Measurements from ENCODE around the gene SNX32.
"Not testable (repeated sequence)": the region's sequence is repeated elsewhere in the genome, so short reads cannot be mapped to it uniquely, and the experiment has no call there.

Gene SNX32

DNA sequence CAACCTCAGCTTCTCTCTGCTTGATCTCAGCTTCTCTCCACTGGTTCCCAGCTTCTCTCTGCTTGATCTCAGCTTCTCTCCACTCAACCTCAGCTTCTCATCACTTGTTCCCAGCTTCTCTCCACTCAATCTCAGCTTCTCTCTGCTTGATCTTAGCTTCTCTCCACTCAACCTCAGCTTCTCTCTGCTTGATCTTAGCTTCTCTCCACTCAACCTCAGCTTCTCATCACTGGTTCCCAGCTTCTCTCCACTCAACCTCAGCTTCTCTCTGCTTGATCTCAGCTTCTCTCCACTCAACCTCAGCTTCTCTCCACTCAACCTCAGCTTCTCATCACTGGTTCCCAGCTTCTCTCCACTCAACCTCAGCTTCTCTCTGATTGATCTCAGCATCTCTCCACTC is 1.5 kb upstream of the SNX32 start:
- DNase-seq: not testable (repeated sequence)

DNA sequence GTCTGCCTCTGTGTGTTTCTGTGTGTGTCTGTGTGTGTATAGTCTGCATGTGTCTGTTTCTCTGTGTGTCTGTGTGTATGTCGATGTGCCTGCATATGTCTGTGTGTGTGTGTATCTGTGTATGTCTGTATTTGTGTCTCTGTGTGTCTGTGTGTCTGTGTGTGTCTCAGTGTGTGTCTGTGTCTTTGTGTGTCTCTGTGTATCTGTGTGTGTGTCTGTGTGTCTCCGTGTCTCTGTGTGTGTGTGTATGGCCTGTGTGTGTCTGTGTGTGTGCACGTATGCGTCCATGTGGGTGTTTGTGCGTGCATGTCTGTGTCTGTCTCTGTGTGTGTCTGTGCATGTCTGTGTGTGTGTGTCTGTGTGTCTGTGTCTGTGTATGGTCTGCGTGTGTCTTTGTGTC is 439 bp downstream of the SNX32 start:
- DNase-seq: no peak

DNA sequence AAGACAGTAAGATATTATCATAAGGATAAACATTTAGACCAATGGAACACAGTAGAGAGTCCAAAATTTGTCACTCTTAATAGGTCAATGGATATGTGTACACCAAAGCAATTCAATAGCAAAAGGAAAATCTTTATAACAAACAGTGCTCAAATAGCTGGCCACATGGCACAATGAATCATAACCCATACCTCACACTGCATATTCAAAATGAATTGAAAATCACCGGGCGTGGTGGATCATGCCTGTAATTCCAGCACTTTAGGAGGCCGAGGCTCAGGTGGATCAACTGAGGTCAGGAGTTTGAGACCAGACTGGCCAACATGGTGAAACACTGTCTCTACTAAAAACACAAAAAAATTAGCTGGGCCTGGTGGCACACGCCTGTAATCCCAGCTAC is 8.4 kb downstream of the SNX32 start:
- no peak for DNase-seq

DNA sequence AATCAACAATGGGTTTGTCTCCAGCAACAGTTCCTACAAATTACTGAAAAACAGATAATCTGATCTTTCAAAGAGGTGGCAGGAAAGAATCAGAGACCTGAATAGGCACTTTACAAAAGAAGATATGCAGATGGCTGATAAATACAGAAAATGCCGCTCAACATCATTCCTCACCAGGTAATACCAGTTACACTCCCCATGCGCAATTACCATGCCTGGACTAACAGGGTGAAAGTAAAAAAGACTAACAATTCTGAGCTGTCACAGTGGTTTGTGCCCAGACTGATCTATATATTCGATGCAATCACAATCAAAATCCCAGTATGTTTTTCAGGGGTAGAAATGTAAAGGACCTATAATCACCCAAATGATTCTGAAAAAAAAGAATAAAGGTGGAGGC is 10.0 kb downstream of the SNX32 start:
- DNase-seq: no peak

DNA sequence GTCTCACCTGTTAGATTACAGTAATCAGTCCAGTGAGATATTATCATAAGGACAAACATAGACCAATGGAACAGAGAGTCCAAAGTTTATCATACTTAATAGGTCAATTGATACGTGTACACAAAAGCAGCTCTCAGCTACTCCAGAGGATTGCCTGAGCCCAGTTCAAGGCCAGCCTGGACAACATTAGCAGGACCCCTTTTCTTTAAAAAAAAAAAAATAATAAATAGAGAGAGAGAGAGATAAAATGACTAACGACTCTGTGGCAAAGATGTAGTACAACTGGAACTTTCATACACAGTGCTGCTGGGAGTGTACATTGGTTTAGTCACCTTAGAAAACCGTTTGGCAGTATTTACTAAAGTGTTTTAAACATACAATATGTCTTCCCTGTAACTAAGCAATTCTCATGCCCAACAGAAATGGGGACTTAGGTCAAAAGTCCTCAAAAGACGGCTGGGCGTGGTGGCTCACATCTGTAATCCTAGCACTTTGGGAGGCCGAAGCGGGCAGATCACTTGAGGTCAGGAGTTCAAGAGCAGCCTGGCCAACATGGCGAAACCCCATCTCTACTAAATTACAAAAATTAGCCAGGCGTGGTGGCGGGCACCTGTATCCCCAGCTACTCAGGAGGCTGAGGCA is 10.6 kb downstream of the SNX32 start:
- no peak for DNase-seq

DNA sequence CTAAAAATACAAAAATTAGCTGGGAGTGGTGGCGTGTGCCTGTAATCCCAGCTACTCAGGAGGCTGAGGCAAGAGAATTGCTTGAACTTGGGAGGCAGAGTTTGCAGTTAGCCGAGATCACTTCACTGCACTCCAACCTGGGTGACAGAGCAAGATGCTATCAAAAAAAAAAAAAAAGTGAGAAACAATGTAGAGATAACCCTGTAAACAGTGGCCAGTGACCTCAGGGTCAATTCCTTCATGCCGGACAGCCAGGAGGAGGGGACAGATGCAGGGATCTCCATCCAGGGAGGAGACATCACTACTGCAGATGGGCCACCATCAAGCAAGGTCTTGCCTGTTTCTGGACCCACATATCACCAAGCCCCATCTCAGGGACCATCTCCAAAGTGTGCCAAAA is 14.0 kb downstream of the SNX32 start:
- no peak for DNase-seq

DNA sequence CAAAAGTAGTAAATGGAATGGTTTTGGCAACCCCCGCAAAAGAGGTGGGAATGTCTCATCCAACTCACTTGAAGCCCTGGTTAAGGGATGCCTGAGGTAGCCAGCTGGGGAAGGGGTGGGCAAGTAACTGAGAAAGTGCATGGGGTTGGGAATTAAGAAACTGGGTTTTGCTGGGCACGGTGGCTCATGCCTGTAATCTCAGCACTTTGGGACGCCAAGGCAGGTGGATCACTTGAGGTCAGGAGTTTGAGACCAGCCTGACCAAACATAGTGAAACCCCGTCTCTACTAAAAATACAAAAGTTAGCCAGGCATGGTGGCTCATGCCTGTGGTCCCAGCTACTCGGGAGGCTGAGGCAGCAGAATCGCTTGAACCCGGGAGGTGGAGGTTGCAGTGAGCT is 14.9 kb downstream of the SNX32 start:
- not testable (repeated sequence) for DNase-seq

DNA sequence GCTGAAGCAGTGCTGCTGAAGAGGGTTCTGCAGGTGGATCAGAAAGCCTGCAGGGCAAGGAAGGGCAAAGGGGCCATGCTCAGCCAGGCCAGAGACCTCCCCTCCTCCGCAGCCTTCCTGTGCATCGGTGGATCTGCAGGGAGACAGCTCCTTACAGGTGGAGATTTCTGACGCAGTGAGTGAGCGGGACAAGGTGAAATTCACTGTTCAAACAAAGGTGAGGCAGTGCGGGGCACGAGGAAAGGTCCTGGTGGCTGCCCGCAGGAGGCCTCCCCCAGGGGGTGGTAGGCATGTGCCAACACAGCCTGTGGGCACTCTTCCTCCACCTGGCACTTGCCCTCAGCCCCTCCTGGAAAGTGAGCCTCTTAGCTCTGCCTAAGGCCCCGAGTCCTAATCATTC is 15.6 kb downstream of the SNX32 start:
- no peak for DNase-seq

DNA sequence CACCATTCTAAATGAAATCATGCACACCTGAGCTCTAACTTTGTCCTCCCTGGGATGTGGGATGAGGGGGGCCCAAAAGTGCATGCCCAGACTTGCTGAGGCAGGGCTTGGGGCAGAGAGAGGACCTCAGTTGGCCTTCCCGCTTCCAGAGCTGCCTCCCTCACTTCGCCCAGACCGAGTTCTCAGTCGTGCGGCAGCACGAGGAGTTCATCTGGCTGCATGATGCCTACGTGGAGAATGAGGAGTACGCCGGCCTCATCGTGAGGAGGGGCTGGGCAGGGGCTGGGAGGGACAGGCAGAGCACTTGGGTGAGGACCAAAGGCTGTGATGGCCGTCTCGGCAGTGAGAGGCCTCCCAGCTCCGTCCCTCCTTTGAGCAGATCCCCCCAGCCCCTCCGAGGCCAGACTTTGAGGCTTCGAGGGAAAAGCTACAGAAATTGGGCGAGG is 16.0 kb downstream of the SNX32 start:
- DNase-seq: no peak

DNA sequence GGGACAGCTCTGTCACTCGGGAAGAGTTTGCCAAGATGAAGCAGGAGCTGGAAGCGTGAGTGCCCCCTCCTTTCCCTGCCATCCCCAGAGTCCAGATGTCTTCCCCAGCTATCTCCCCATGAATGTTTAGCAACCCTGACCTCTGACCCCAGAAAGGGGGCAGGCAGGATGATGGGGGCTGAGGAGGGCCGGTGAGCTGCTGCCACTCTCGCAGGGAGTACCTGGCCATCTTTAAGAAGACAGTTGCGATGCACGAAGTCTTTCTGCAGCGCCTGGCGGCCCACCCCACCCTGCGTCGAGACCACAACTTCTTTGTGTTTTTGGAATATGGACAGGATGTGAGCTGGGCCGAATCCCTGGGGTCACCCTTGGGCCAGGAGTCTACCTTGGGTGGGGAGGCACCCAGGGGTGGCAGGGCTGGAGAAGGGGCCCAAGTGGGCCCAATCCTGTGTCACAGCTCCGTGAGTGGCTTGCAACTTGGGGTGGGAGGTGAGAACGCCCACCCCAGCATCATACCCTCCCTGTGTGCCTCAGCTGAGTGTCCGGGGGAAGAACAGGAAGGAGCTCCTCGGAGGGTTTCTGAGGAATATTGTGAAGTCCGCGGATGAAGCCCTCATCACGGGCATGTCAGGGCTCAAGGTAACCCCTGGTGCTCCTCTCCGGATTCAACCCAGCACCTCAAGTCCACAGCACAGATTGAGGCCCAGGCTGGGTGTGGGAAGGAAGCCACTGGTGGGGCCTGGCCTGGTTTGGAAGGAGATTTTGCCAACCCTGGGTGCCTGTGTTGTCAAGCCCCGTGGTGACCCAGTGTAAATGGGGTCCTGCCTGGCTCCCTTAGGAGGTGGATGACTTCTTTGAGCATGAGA is 16.7 kb downstream of the SNX32 start:
- no peak for DNase-seq

DNA sequence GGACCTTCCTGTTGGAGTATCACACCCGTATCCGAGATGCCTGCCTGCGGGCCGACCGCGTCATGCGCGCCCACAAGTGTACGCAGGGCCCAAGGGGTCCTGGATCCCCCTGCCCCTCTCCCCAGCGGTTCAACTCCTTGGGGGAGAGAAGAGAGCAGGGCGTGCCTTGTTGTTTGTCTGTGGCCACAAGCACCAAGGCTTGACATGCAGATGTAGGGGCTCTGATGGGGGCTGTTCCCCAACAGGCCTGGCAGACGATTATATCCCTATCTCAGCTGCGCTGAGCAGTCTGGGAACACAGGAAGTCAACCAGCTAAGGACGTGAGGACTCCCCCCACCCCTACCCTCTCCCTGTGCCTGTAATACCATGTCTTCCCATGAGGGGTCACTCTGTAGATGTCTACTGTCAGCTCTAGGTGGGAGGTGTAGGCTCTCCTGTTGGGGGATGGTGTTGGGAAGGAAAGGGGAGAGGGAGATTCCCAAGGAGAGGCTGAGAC is 17.4 kb downstream of the SNX32 start:
- no peak for DNase-seq

DNA sequence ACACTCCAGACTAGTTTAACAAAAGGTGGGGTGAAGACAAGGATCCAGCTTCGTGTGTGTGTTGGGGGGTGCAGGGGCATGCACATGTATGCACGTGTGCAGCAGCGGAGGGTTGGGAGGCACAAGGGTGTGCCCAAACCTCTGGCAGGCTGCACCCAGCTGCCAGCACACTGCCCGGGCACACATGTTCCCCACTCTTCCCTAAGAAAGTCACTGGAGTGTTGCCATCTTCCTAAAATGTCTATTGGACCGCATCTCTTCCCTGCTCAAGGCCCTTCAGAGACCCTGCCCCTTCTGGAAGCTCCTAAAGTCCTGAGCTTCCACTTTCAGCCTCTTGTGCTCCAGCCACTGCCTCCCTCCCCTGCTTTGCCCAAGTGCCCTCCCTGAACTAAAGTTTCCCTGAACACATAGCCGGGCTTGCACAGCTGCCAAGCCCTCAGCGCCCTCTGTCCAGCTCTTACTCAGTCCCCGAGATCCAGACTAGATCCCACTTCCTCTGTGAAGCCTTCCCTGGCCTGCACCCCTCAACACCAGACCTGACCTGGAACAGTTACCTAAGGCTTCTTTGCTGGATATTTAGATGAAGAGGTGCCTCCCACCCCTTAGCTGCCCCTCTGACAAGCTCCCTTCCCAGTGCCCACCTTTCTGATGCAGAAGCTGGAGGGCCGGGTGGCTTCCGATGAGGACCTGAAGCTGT is 18.2 kb downstream of the SNX32 start:
- no peak for DNase-seq

DNA sequence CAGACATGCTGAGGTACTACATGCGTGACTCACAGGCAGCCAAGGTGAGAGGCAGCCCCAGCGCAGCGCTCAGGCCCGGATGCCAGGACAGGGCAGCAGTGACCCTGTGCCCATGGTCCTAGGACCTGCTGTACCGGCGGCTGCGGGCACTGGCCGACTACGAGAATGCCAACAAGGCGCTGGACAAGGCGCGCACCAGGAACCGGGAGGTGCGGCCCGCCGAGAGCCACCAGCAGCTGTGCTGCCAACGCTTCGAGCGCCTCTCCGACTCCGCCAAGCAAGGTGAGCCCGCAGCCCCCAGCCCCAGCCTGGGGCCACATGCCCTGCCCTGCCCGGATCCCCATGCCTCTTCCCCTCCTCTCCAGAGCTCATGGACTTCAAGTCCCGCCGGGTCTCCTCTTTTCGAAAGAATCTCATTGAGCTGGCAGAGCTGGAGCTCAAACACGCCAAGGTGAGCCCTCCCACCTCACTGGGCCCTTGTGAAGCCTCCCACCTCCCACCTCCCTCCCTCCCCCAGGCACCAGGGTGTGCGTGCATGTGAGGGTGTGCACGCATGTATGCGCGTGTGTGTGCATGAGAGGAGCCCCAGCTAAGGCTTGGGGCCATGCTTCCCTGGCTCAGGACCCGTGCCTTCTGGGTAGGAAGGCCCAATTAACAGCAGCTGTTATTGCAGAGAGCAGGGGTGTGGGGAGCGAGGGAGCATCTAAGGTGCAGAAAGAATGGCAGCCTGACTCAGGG is 18.9 kb downstream of the SNX32 start:
- DNase-seq: no peak

DNA sequence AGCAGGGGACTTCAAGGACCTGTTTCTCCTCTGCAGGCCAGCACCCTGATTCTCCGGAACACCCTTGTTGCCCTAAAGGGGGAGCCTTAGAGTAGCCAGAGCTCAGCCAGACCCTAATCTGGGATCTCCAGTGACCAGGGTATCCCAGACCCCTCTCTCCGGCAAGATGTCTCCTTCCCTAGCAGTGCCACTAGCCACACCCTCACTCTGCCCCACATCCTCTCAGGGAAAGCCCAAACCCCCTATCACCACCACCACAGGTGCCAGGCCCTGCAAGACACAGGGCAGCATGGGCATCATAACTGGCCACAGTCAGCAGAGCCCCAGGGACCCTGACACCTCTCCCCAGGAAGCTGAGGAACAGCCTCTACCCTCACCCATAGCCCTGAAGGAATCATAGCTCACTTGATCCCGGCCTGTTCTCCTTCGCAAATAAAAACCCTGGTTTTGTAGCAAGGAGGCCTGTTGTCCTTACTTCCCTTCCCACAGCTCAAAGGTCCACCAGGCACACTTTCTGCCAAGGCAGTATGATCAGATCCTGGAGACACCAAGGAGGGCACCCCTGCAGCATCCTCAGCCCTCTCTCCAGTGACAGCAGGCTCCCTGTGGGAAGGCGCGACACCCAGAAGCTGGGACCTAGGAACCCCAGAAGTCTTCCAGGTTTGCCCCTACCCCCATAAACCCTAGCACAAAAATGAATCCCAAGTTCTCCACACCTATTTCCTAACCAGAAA is 19.6 kb downstream of the SNX32 start:
- no peak for DNase-seq

DNA sequence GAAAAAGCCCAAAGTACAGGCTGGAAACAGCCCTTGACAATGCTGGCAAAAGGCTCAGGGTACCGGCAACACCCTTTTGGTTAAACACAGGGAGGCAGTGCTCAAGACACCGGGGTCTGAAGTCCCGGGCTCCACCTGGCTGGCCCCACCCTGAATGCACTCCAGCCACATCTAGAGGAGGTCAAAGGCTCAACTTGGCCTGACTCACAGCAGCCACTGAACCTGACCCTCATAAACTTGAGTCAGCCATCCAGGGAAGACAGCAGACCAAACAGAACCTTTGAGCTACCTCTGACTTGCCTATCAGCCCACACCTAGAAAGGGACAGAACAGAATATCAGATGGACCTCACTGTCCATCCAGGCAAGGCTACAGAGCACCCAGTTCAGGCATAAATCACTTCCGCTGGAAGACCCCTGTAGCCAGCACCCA is 20.4 kb downstream of the SNX32 start:
- DNase-seq: no peak

DNA sequence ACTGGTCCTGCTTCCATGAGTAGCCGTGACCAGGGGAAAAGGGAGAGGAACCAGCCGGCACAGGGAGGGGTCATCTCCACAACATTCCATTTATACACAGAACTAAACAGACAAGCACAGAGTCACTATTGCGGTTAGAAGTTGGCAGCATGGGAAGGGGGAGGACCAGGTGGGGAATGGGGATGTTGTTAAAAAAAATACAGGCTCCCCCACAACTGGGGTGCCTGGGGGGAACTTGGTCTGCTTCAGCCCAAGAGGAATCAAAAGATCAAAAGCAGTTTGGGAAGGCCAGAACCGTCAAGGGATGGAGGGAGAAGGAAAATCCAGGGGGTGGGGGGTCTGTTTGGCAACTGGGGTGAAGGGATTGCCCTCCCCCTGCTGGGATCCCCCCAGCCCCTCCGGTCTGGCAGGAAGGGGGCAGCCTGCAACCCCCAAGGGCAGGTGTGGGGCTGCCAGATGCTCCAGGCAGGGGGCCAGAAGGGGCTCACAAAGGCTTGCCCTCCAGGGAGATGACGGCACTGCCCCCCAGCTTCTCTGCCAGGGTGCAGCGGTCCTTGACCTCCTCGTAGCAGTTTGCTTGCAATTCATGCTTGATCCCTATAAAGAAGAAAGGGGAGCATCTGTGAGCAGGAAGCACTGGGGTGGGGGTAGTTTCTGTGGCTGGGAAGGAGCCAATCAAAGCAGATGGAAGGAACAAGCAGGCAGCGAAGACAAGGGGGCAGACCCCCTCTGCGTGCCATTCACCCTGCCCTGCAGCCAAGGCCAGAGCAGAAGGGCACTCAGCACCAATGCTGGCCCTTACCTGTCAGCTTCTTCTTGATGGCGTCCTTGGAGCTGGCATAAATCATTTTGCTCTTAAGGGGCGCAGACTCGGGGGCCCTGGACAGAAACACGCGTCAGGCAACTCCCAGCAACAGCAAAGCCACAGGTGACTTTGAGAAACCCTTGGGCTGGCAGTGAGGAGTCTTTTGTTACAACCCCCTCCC is 21.4 kb downstream of the SNX32 start:
- no peak for DNase-seq

DNA sequence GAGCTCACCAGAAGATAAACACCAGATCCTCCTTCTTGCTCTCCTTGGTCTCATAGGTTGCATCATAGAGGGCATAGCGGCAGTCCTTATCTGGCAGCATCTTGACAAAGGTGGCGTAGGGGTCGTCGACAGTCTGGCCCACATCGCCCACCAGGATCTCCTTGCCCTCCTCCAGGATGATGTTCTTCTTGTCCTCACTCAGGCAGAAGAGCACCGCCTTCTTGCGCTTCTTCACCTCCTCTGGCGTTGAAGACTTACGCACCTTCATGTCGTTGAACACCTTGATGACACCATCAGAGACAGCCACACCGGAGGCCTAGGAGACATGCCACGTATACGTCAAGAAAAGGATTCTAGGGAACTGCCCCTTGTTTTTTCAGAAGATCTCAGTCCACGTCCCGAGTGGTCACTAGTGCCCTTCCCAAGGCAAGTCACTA is 22.2 kb downstream of the SNX32 start:
- no peak for DNase-seq

DNA sequence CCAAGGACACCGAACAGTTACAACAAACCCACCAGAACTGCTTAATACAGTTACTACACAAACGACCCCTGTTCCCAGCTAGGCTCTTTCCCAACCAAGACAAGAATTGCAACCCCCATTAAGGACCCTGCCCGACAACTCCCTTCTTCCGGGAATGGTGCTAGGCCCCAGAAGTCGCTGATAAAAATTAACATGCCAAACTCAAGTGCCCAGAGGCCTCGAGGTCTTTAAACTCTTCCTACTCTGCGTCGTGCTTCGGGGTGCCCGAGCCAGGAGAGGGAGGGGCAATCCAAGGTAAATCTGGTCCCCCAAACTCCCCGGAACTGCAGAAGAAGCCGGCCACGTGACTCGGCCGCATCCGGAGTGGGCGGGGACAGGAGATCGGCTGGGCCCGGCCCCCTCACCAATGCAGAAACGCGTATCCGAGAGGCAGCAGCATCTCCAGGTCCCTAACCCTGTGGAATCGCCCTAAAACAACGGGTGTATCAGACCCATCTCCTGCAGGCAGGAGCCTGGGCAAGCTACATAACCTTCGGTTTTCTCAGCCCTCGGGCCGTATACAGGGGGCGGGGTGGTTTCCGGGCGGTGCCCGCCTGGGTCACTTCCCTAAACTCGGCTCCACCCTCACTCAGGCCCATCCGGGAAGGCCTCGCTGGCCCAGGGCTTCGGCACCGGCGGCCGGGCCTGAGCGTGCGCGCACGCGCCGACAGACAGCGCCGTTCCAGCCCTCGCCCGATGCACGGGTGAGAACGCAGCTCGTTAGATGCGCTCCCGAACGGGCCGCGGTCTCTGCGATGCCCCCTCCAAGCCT is 23.1 kb downstream of the SNX32 start:
- peak; percentile 54 for DNase-seq

DNA sequence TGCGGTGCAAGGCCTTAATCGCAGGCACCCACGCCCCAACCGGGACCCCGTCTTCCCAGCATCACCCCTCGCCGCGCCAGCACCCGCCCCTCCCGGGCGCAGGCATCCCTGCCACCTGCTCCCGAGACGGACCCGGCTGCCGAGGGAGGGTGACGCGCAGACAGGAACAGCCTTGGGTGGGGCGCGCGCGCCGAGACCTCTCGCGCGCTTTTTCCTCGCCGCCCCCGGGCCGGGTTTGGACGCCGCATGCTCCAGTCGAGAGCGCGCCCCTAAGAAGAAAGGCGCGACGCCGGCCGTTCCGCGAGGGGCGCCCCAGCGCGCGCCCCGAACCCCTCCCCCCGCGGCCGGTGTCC is 23.7 kb downstream of the SNX32 start:
- DNase-seq: no peak

Data from GDM1 (cell line).